NCI-H1436 treated with DMSO at 0.1 percent for 48 hours (cell line): Measurements from ENCODE around the gene PCBP3.

ENCODE experiments used
- DNase-seq: peaks from one replicate; lab custom pipeline; 2025; lab: John Stamatoyannopoulos, UW

PCBP3 gene

DNA sequence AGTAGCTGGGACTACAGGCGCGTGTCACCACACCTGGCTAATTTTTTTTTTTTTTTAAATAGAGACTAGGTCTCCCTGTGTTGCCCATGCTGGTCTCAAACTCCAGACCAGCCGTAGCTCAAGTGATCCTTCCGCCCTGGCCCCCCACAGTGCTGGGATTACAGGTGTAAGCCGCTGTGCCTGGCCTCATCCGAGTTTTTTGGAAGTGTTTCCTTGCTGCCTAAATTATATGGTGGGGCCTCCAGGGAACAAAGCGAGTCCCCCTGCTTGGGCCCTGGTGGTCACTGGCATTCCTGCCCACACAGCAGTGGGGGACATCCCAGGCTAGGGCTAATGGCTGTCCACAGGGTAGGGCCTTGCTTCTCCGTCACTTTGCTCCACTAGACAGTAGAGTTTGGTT is 143.8 kb downstream of the PCBP3 start:
- no peak for DNase-seq

DNA sequence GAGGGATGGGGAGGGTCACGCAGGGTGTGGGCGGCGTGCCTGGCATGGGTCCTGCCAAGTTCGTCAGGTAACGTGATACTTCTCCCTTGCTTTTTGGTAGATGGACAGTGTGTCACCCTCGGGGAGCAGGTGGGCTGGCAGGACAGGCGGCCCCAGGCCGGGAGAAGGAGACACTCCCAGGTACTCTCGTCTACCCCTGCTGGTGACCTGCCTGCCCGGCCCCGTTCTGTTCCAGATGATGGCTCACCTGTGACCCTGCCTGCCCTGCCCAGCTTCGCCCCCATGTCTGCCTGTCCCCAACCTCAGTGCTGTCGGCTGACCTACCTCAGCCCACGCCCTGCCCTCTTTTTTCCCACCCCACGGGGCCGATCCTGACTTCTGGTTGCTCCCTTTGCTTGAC is 144.7 kb downstream of the PCBP3 start:
- no peak for DNase-seq

DNA sequence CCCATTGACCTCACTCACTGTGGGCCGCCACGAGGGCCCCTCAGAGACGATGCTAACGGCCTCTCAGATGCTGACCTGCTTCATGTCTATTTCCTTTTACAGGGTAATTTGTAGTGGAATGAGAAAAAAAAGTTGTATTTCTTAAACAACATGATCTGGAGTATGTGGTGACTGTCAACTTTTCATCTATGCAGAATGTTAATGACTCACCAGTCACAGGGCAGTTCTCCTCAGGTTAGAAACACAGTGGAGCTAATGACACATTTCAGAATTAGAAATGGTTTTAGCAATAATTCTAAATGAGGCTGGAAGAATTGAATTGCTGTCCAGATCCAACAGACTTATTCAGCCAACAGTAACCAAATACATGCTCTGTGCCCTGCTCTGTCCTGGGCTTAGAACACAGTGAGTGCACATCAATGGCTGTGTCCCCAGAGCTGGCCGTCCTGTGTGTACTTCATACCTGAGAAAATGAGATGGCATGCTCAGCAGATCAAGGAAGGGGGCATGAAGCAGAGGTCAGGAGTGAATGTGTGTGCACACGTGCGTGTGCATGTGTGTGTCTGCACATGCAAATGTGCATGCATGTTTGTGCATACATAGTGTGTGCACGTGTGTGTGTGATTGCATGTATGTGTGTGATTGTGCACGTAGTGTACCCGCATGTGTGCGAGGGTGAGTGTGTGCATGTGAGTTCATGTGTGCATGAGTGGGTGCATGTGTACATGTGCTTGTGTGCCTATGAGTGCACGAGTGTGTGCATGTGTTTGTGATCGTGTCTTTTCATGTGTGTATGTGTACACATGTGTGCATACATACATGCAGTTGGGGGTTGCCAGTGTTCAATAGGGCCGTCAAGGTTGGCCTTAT is 145.3 kb downstream of the PCBP3 start:
- no peak for DNase-seq

DNA sequence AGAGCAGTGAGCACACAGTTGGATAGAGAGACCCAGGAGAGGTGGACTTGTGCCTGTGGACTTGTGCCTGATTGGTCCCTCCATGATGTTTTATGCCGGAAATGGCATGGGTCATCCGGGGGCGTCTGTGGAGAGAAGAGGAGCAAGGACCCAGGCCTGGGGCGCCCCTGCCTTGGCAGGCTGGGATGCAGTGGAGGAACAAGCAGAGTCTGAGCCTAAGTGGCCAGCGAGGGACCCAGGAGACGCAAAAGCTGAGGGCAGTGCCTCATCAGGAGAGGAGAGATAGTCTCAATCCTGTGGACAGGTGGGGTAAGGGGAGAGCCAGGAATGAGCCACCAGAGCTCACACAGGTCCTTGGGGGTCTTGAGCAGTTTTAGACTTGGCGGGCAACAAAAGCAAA is 146.9 kb downstream of the PCBP3 start:
- DNase-seq, result no peak

DNA sequence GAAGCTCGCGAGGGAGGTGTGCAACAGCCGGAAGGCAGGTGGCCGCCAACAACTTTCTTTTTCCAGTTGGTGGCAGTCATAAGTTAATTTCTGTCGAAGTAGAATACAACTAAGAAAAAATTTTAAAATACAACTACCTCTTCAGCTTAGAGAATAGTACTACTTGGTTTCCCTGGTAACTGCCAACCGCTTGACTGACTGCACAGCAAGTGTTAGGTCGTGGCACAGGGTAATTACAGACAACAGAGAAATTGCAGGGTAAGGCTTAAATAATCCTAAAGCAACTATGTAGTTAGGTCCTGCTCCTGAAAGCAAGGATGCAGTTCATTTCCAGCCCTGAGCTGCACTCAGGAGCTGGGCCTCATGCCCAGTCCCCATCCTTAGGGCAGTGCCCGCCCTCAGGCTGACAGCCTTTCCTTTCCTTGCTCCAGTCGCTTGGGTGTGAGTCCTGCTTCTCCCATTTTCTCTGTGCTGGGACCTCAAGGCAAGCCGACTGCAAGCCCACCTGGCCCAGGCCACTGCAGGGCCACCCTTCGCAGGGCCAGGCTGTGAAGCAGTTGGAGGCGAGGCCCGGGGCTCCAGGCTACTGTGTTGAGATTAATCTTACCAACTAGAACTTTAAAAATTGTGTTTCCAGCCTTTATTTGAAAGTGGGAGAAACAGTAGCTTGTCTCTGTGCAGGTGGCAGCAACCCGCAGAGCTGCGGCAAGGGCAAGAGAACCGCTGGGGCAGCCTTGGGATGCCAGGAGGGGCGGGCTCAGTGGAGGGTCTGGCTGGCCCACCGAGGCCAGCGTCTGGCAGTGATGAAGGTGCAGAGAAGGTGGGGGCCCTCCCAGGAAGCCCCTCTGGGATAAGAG is 148.3 kb downstream of the PCBP3 start:
- DNase-seq, result no peak

DNA sequence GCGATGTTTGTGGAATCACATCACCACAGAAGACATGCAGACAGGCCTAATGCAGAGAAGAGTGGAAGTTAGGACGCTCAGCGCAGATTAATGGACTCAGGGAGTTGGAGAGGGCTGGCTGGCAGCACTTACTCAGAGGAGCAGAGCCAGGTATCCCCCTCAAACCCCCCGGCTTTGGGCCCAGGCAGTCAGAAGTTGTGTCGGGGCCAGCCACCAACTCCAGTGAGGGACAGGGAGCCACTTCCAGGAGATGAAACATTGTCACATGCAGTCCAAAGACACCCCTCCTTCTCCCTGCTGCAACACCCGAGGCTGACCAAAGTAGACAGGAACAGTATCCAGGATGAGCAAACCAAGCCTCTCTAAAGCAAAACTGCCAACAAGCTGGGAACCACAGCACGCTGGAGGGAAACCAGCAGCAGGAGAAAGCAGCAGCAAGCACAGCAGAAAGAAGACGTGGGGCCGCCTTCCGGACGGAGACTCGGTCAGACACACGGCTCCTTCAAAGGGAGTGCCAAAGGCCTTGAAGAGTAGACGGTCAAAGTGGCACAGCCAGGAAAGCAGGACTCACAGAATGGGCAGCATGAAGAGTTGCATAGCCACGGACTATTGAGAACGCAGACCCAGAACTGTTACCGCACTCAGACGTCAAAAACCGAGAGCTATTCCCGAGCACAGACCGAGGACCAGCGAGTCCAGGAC is 149.3 kb downstream of the PCBP3 start:
- DNase-seq, result no peak

DNA sequence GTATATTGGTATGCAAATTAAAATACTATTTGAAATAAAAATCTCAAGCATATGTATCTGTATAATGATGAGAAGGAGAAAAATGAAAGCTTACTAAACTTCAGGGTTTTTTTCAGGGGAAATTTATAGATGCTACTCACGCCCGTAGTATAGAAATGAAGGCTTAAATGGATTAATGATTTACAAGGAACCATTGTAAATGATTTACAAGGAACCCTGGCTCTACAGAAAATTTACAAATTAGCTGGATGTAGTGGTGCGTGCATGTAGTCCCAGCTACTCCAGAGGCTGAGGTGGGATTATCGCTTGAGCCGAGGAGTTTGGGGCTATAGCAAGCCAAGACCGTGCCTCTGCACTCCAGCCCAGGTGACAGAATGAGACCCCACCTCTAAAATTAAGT is 150.5 kb downstream of the PCBP3 start:
- DNase-seq, result no peak

DNA sequence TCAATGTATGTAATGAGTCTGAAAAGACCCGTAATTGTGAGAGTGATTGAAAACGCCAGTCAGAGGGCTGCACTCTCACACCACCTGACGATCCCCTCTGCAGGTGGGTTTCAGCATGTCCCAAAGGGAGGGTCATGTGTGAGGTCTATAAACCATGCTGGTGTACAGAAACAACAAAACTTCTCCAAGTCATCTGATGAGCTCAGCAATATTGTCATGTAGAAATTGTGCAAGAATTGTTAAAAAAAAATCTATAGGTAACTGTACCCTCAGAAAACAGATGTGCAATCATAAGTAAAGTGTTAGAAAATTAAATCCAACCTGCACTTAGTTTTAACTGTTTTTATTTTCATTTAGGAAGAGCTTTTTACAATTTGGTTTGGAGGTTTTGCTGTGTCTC is 152.5 kb downstream of the PCBP3 start:
- no peak for DNase-seq

DNA sequence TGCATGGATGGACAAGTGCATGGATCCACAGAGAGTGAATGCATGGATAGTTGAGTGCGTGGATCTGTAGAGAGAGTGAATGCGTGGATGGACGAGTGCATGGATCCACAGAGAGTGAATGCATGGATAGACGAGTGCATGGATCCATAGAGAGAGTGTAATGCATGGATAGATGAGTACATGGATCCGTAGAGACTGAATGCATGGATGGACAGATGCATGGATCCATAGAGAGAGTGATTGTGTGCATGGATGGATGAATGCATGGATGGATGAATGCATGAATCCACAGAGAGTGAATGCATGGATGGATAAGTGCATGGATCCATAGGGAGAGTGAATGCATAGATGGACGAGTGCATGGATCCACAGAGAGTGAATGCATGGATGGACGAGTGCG is 153.8 kb downstream of the PCBP3 start:
- no peak for DNase-seq

DNA sequence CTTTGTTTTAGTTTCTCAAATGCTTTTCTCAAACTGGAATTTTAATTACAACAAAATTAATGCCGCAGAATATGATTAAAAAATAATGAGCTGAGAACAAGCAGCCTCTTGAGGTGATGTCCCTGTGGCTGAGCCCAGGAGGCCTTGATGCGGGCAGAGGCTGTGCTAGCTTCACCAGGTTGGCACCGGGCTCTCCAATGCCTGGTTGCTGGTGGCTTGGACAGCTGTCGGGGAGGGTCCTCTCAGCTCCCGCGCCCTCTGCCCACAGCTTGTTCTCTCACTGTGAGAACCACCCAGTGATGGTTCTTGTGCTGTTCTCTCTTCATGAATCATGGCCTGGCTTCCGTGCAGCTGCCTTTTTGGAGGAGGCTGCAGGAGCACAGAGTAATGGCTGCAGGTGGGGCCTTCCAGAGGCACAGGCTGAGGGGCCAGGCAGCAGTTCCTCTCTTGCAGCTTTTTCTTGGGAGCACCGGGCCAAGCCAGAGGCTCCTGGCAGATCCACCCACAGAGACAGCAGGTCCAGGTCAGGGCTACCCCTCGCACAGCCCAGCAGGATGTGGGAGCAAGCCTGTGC is 156.3 kb downstream of the PCBP3 start:
- no peak for DNase-seq

DNA sequence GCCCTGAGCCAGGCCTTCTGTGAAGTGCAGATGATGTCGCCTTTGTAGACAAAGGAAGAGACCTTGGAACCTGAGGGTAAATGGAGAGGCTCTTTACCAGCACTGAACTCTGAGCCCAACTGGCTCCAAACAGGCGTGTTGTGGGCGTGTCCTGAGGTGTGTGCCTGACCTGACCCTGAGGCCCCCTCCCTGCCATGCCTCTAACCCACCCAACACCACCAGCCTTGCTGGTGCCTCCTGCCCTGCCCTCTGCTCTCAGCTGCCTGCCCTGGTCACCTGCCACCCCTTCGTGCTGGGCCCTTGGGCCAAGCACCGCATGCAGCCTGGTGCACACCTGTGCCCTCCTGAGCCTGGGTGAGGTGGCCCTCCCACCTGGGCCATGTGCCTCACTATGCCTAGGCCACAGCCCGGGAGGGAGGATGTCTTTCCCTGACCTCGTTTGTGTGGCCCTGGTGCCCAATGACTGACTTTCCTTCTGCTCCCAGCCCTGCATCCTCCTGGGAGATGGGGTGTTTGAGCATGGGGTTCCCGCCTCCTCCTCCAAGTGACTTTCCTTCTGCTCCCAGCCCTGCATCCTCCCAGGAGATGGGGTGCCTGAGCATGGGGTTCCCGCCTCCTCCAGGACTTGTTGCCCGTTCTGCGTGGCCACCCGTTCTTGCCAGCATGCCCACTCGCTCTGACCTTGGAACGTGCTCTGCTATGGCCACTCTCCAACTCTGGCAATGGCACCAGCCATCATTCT is 157.0 kb downstream of the PCBP3 start:
- no peak for DNase-seq

DNA sequence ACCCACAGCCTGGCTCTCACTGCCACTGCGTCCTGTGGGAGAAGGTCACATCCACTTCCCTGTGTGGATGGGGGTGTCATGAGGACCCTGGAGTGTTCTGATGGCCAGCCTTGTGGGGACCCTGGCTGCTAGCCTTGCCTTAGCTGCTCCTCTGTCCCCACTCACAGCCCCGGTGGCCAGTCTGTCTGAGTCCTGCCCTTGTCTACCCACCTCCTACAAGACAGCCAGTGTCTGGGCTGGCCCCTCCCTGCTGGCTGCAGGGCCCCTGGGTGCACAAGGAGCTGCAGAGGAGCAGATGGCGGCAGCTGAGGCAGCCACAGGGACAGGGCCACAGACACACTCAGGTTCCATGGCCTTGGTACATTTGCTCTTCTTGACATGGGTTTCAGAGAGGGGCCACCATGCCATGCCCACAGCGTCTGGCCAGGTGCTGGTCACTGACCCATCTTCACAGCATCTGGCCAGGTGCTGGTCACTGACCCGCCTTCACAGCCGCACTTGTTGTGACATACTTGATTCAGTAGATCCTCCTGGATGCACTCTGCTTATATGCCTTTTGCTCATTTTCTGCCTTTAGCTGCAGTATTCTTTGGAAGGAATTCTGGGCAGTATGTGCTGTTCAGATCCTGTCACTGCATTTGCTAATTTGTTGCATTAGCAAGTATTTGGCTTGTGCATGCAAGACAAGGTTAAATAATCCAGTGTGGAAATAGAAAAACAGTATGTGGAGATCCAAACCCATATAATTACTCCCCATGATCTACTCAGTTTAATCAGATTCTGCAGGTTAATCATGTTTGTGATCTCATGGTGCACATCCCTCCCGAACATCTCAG is 157.8 kb downstream of the PCBP3 start:
- DNase-seq, result no peak

DNA sequence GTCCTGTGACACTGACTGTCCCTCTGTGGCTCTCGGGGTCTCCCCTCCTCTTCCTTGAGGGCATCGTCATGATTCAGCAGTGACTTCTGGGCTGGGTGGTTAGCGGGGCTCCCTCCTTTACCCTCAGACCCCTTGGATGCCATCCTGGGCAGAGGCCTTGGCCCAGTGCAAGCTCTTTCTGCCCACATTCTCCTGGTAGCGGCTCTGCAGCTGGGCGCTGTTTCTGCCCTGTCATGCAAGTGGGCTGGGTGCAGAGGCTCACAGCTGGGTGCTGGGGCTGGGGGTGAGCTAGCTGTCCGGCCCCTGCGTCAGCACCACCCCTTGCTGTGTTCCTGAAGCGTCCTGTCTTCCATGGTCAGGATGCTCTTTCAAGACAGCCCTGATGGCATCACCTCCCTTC is 158.5 kb downstream of the PCBP3 start:
- no peak for DNase-seq

DNA sequence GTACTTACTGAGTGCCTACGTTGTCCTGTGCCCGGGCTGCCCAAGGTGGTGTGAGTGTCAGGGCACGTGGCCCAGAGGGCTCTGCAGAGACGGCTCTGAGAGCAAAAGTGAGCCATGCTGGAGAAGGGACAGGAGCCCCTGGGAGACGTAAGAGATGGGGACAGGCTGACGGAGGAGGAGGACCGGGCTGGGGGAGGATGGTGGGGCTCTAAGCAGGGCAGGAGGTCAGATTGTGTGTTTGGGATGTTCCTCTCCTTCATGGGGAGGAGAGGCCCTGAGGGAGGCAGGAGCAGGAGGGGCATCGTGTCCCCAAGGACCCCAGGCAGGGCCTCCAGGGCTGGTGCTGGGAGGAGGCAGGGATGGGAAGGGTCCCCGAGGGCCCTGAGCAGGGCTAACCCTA is 158.9 kb downstream of the PCBP3 start:
- no peak for DNase-seq

DNA sequence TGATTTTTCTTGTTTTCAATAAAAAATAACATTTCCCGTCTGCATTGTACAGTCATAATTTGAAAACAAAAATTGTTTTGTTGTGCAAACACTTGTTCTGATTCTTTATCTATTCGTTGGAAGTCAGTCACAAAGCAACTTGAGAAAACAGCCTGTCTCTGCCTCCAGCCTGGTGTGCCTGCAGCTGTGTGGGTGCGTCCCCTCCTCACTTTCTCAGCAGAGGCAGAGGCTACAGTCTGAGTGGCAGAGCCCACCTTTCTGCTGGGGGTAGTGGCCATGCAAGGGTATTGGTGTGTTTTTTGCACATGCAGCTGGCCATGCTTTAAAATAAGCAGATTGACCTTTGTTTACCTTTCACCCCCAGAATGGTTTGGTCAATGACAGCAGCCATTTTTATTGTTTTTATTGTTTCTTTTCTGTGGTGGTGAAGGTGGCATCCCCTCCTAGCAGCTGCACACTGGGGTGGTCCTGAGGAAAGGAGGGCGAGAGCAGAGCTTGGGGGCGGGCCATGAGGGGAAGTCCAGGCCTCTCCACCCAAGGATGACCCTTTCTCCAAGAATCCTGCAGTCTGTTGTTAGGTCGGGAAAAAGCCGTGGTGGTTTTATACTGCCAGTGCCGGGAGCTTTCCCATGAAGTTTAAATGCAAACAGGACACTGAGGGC is 159.6 kb downstream of the PCBP3 start:
- no peak for DNase-seq

DNA sequence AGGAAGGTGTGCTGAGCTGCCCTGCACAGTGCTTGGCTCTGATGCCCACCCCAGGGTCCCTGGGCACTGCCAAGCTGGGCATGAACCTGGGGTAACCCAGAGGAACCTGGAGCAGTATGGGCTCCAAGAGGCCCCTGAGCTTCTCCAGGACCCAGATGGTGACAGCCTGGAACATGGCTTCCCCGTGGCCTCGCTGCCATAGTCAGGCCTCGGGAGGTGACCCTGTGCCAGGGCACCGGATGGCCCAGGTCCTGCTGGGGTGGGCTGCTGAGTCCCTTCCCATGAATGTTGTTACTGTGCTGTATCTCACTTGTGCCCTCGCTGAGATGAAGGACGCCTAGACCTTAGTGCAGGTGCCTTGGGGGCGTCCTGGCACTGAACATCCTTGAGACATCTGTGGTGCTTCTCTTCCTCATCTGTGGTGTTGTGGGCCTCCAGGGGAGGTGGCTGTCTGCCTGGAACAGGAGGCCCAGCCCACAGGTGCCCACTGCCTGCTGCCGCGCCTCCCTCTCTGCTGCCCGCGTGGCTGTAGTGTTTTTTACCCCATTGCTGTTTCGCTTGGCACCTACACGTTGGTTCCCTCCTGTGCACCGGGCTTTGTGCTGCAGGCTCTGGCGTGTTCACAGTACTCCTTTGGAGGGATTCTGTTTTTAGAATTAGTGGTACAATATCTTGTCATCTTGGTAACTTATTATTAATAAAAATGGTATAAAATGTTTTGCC is 160.3 kb downstream of the PCBP3 start:
- DNase-seq, result no peak

DNA sequence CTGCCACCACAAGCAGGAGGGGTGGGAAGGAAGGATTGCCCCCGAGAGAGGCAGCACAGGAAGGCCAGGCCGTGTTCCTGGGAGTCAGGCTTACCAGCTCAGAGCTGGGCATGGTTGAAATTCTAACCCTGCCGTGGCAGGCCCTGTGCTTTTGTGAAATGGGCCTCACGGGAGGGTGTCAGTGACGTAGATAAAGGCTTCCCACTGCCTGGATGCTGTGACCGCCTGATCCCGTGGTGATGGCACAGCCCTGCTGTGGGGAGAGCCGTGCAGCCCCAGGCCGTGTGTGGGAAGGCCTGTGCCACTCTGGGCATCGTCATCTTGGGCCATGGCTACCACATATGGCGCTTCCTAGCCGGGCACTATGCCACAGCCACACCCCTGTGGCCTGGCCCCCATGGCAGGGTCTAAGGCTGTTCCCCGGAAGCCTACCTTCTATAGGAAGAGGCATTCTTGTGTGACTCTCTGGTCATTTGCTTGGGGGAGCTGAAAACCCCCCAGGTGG is 161.3 kb downstream of the PCBP3 start:
- DNase-seq, result no peak

DNA sequence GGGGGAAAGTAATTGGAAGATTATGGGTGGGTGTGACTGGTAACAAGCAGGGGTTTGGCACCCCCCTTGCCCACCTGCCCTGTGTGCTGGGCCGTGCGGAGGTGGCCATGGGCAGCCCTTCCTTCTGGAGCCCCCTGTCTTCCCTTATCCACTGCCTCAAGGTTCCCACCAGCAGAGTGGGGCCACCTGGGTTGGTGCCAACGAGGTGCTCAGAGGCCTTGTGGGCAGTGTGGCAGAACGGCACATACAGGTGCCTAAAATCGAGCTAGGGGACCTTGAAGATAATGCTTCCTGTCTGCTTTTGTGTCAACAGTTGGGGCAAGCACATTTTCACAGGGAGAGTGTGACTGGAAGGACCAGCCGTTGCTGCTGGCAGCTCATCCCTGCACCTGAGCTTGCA is 161.8 kb downstream of the PCBP3 start:
- no peak for DNase-seq

DNA sequence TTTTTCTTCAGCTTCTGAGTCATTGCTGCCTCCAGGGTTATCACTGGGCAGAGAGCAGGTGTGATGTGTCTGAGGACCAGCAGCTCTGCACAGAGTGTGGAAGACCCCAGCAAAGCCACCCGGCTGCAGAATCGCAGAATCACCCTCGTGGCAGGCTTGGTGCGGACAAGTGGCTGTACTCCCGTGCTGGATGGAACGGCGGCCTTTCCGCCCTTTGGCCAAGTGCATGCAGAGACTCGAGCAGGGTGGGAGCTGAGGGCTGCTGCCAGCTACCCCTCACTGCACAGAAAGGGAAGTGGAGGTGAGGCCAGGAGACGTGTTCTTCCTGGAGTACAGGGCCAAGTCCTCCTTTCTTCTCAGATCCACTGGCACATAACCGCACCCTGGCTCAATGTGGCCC is 162.5 kb downstream of the PCBP3 start:
- no peak for DNase-seq
